GM12878 (cell line): ENCODE measurements around the gene ALDH6A1. TPM values are rescaled to one million over a fixed set of nuclear protein-coding genes. Genes with fewer than 3 reads are reported as not detected.

Source experiments
- ATAC-seq: fragments of 200-7000 bp; cut with Tn5 transposase; 3 replicates; pipeline ENCODE4 v1.9.1; 2020; ENCODE audit warnings: mild to moderate bottlenecking, moderate library complexity
- Bru-seq: library from RNA; stranded (reverse); fragments of 400-500 nt; gene quantifications from one replicate; lab custom pipeline; 2021; lab: Mats Ljungman, UMichigan
- BruChase-seq, 2 experiments: library from RNA; stranded (reverse); fragments of 400-500 nt; gene quantifications; one replicate each; lab custom pipeline; 2021; lab: Mats Ljungman, UMichigan
- BruUV-seq: library from RNA; stranded (reverse); fragments of 400-500 nt; replicated peaks from 2 replicates; lab custom pipeline; 2021; lab: Mats Ljungman, UMichigan
- CTCF ChIA-PET: fragments of 300-600 bp; sonication (Branson Sonifier 250); formaldehyde crosslinking; extraction: SDS; loops from one replicate; lab custom pipeline; 2021; ENCODE audit warnings: inconsistent platforms; lab: Yijun Ruan, JAX
- POLR2A ChIA-PET: fragments of 350-600 bp; formaldehyde crosslinking; extraction: SDS; loops from one replicate; lab custom pipeline; 2021; ENCODE audit warnings: inconsistent platforms; lab: Charles Lee
- RAD21 ChIA-PET: fragments of 300-600 bp; sonication (Branson Sonifier 250); formaldehyde crosslinking; loops from one replicate; lab custom pipeline; 2023; ENCODE audit warnings: antibody characterized with exemption; ENCODE audit not compliant: unreplicated experiment; lab: Charles Lee
- SMC1A ChIA-PET: fragments of 300-600 bp; sonication (Branson Sonifier 250); formaldehyde crosslinking; loops from one replicate; lab custom pipeline; 2023; ENCODE audit not compliant: unreplicated experiment, uncharacterized antibody; lab: Charles Lee
- DNase-seq: peaks from one replicate; pipeline ENCODE4 v3.0.0-alpha.2; 2011; ENCODE audit warnings: low read depth, low spot score
- FAIRE-seq: peaks from 3 replicates; lab custom pipeline; 2011; peaks lifted over from hg19 to GRCh38; lab: Jason Lieb, UNC
- H2AFZ ChIP-seq: 2 replicates; pipeline ENCODE4 v1.6.0; 2011; ENCODE audit warnings: low read depth, low read length, control low read depth; ENCODE audit not compliant: control insufficient read depth
- H3K27ac ChIP-seq: 2 replicates; pipeline ENCODE4 v1.5.1; 2011; ENCODE audit warnings: control low read depth; ENCODE audit not compliant: control insufficient read depth, insufficient read depth
- H3K27me3 ChIP-seq, 2 experiments: replicated peaks in 1 of 2; 2 replicates each; pipeline versions ENCODE4 v1.6.0 to v1.6.1; 2011; ENCODE audit warnings: low read length in 1 of 2; ENCODE audit not compliant: control insufficient read depth in 2 of 2, insufficient read depth in 2 of 2
- H3K36me3 ChIP-seq, 2 experiments: 2 replicates each; pipeline ENCODE4 v1.5.1; 2011; ENCODE audit warnings: low read length in 1 of 2; ENCODE audit not compliant: control insufficient read depth in 2 of 2, insufficient read depth in 2 of 2
- H3K4me1 ChIP-seq: 2 replicates; pipeline ENCODE4 v1.6.1; 2011; ENCODE audit warnings: mild to moderate bottlenecking, low read length, moderate library complexity, mixed read lengths; ENCODE audit not compliant: control insufficient read depth, insufficient read depth
- H3K4me2 ChIP-seq: 2 replicates; pipeline ENCODE4 v1.6.0; 2011; ENCODE audit warnings: control low read depth; ENCODE audit not compliant: control insufficient read depth, insufficient read depth
- H3K4me3 ChIP-seq: fragments of 200-600 bp; sonication (generic); 2 replicates; pipeline ENCODE4 v1.5.1; 2016
- H3K79me2 ChIP-seq: 2 replicates; pipeline ENCODE4 v1.6.0; 2011; ENCODE audit warnings: low read length; ENCODE audit not compliant: control insufficient read depth, insufficient read depth
- H3K9ac ChIP-seq: 2 replicates; pipeline ENCODE4 v1.8.0; 2011; ENCODE audit warnings: low read length, control low read depth, mixed read lengths; ENCODE audit not compliant: control insufficient read depth, insufficient read depth
- H3K9me3 ChIP-seq: replicated peaks from 3 replicates; pipeline ENCODE4 v1.5.1; 2011; ENCODE audit warnings: mild to moderate bottlenecking, low read length; ENCODE audit not compliant: control insufficient read depth, insufficient read depth
- H4K20me1 ChIP-seq: 2 replicates; pipeline ENCODE4 v1.6.0; 2011; ENCODE audit not compliant: control insufficient read depth, insufficient read depth
- BMI1 ChIP-seq: fragments of 450-650 bp; IDR thresholded peaks from 2 replicates; pipeline ENCODE4 v1.6.1; 2016; ENCODE audit warnings: mild to moderate bottlenecking, moderate library complexity, borderline replicate concordance
- IRF3 ChIP-seq: fragments of 450-650 bp; IDR thresholded peaks from 2 replicates; pipeline ENCODE4 v1.6.1; 2014; ENCODE audit warnings: mild to moderate bottlenecking
- IRF4 ChIP-seq: IDR thresholded peaks from 2 replicates; pipeline ENCODE4 v1.6.1; 2011; ENCODE audit warnings: low read depth, low read length
- JUND ChIP-seq: IDR thresholded peaks from 2 replicates; pipeline ENCODE4 v1.6.1; 2012; ENCODE audit warnings: low read depth, mild to moderate bottlenecking, low read length, improper control_type of control experiment, moderate library complexity
- MAX ChIP-seq: IDR thresholded peaks from 2 replicates; pipeline ENCODE4 v1.6.1; 2012; ENCODE audit warnings: low read depth, low read length, improper control_type of control experiment
- POLR2AphosphoS2 ChIP-seq: IDR thresholded peaks from 2 replicates; pipeline ENCODE4 v1.6.1; 2011; ENCODE audit warnings: low read depth, mild to moderate bottlenecking, low read length, improper control_type of control experiment, moderate library complexity
- RAD51 ChIP-seq: fragments of 450-650 bp; IDR thresholded peaks from 2 replicates; pipeline ENCODE4 v1.6.1; 2016; ENCODE audit warnings: moderate library complexity, mild to moderate bottlenecking, inconsistent platforms
- RFX5 ChIP-seq: IDR thresholded peaks from 2 replicates; pipeline ENCODE4 v1.6.1; 2011; ENCODE audit warnings: low read depth, low read length, improper control_type of control experiment
- WGBS: methylation state at CpG from one replicate; pipeline ENCODE4 v1.1.6; 2016; ENCODE audit warnings: low lambda C conversion rate; ENCODE audit not compliant: insufficient replicate concordance, insufficient coverage; ENCODE audit errors: missing lambda C conversion rate; 5-methylcytosine and 5-hydroxymethylcytosine counted together
- in situ Hi-C: fragments of 300-500 bp; cut with MboI; formaldehyde crosslinking; loops from 9 replicates; pipeline ENCODE4 v1.14.3; 2018; ENCODE audit warnings: mixed read lengths
- intact Hi-C: fragments of 100-400 bp; cut with micrococcal nuclease; formaldehyde crosslinking; loops from one replicate; pipeline ENCODE4 v1.14.2; 2022; ENCODE audit not compliant: unreplicated experiment
- long read RNA-seq, 2 experiments: library from polyadenylated mRNA; unstranded; transcript quantifications; one replicate each; pipeline ENCODE4 v2.0.0, GENCODE V29; 2019 to 2020
- polyA minus RNA-seq, 3 experiments: library from RNA; depleted of rRNA, polyadenylated mRNA; stranded (reverse); fragments of >200 nt; gene quantifications; 2 replicates each; pipeline ENCODE4 v1.2.3, GENCODE V29; 2011
- polyA plus RNA-seq, 11 experiments: library from polyadenylated mRNA; depleted of rRNA in 4 of 11; unstranded in 6 of 11; stranded (reverse) in 5 of 11; fragments of >200 nt; fragmentation: Nextera tagmentation in 4 of 11; fragmentation: Illumina TruSeq in 1 of 11; extraction: Ambion mirVana in 4 of 11; extraction: Trizol in 1 of 11; gene quantifications; 1 replicate in 1 of 11; 2 replicates in 10 of 11; pipeline versions ENCODE4 v1.2.1 to v1.2.3, GENCODE V29; 2011 to 2016; ENCODE audit warnings: inconsistent platforms in 2 of 11, missing spikeins in 2 of 11, low read depth in 1 of 11
- total RNA-seq, 4 experiments: library from RNA; depleted of rRNA in 3 of 4; stranded (reverse); fragments of >200 nt in 3 of 4; fragmentation: Illumina TruSeq in 1 of 4; extraction: Trizol in 1 of 4; gene quantifications; 2 replicates each; pipeline versions ENCODE4 v1.2.1 to v1.2.3, GENCODE V29; 2013 to 2021
- TF ChIP-seq, protein P1 (sequence below): fragments of 450-650 bp; IDR thresholded peaks from 2 replicates; pipeline ENCODE4 v1.6.1; 2018; ENCODE audit warnings: borderline replicate concordance, mild to moderate bottlenecking; ENCODE audit not compliant: partially characterized antibody
- TF ChIP-seq, protein P2 (sequence below): fragments of 450-650 bp; formaldehyde crosslinking; IDR thresholded peaks from 2 replicates; pipeline ENCODE4 v1.4.0; 2022; ENCODE audit warnings: mild to moderate bottlenecking, moderate library complexity

ALDH6A1 gene
- total RNA-seq (2013; cell fraction: nucleolus; rRNA removed) = 16.9 and 18.2 TPM in 2 replicates
- 7.9 and 10.2 TPM in 2 replicates for total RNA-seq (2014; rRNA removed)
- 8.6 and 10.0 TPM in 2 replicates for total RNA-seq (2014; rRNA removed; fragmentation: Illumina TruSeq; extraction: Trizol)
- total RNA-seq (2021) = 13.1 and 13.6 TPM in 2 replicates
- polyA plus RNA-seq (2011; ENCODE audit: low read depth) = 6.2 TPM
- 13.8 and 17.5 TPM in 2 replicates for polyA plus RNA-seq (2011; rRNA removed)
- polyA plus RNA-seq (2011; cell fraction: cytosol; rRNA removed) = 6.9 and 9.2 TPM in 2 replicates
- polyA plus RNA-seq (2011; cell fraction: nucleus; rRNA removed) = 5.1 and 5.6 TPM in 2 replicates
- 7.9 and 9.6 TPM in 2 replicates for polyA plus RNA-seq (2012)
- 7.6 and 9.0 TPM in 2 replicates for polyA plus RNA-seq (2014; fragmentation: Illumina TruSeq; extraction: Trizol)
- 1 to 10 TPM; 6.3 to 9.9 TPM for polyA plus RNA-seq (2014; fragmentation: Nextera tagmentation; extraction: Ambion mirVana)
- 9.7 and 10.5 TPM in 2 replicates for polyA plus RNA-seq (2014; rRNA removed)
- polyA plus RNA-seq (2016; fragmentation: Nextera tagmentation; extraction: Ambion mirVana) = 10 to 100 TPM; 22.0 to 23.4 TPM
- 17.8 and 19.0 TPM in 2 replicates for polyA minus RNA-seq (2011; rRNA and poly(A)+ RNA removed)
- polyA minus RNA-seq (2011; cell fraction: cytosol; rRNA and poly(A)+ RNA removed) = 3.5 TPM in 2 replicates
- polyA minus RNA-seq (2011; cell fraction: nucleus; rRNA and poly(A)+ RNA removed) = 3.6 and 4.4 TPM in 2 replicates
- percentile 53 among the genes with signal in this experiment for Bru-seq, nascent RNA
- percentile 60 among the genes with signal in this experiment for BruChase-seq, experiment 1, labeled RNA remaining after a 6-hour chase
- percentile 54 among the genes with signal in this experiment for BruChase-seq, experiment 2, labeled RNA remaining after a 2-hour chase
- long read RNA-seq, experiment 1, full-length matches to known transcripts = 4 of 7 reads
- long read RNA-seq, experiment 1, partial matches to known transcripts = 0 of 7 reads
- long read RNA-seq, experiment 1, other reads (novel, unspliced or antisense) = 3 of 7 reads
- long read RNA-seq, experiment 2, full-length matches to known transcripts = 63 of 70 reads
- long read RNA-seq, experiment 2, partial matches to known transcripts = 1 of 70 reads
- long read RNA-seq, experiment 2, other reads (novel, unspliced or antisense) = 6 of 70 reads

DNA sequence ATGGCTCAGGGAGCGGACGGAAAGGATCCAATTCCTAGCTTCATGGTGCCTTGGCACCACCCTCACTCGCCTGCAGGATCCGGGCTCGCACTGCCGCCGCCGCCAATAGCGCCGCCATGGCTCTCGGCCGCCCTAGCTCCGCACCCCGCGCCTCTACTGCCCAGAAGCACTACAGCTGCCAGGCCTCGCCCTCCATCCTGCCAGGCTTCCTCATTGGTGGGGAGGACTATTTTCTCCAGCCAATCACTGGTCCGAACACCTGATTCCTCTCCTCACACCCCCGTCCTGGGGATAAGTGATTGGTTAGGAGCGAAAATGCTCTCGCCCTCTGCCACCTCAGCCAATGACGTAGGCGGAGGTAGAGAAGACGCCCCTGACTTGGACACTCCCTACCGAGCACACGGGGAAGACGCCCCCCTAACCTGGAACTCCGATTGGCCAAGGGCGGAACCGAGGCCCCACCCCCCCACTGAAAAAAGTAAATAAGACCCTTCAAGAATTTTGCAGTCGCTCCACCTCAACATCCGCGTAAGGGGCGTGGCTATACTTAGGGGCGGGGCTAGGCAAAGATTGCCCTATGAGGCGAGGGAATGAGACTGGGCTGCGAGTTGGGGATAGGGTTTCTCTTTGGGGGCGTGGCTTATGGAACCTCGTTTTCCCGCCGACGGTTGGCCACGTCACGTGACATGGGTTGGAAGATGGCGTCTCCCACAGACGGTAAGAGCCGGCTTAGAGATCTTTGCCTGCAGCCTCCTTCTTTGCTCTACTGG, at the start of gene ALDH6A1, which contains the start of gene LIN52:
ALDH6A1 (minus strand) TSS at position 177 of the 770 bp plus-strand sequence; CDS start at position 118, 59 bp downstream.
LIN52 (plus strand) TSS at position 680 of the 770 bp plus-strand sequence; CDS start at position 699, 19 bp downstream.
- Histone ChIP-seq H3K36me3 (no peaks in the 10 kb centered on the region; a peak in 1 of 4 replicates), H3K4me1 (peaks cover 9% of the 10 kb centered on the region), H3K9ac (peak within 1 kb of the TSS; percentile 91), H3K27me3 (no peaks in the 10 kb centered on the region), H3K79me2 (peaks cover 37% of the 10 kb centered on the region), H2AFZ (peak within 1 kb of the TSS; percentile 93), H4K20me1 (no peaks in the 10 kb centered on the region; the same call in 1 of the 2 replicates), H3K4me2 (peak within 1 kb of the TSS; percentile 97), H3K9me3 (no peaks in the 10 kb centered on the region; the same call in 2 of the 3 replicates), H3K4me3 (peak within 1 kb of the TSS; percentile 96), H3K27ac (peak within 1 kb of the TSS; percentile 88)
- BruUV-seq = no TSS peak
- DNase-seq = peak; percentile 99
- 2% methylated on average over 46 of the region's 46 CpGs for WGBS
- RAD21 ChIA-PET = interaction anchor here (0.7 kb wide), 1 partner anchor 329 kb away, joined by 3 read pairs; no protein-coding TSS in a partner anchor
- in situ Hi-C loops = no loop called here
- POLR2A ChIA-PET = interaction anchor here (1.0 to 1.3 kb wide), 2 partner anchors 17 to 23 kb away, joined by 3 to 4 read pairs; no protein-coding TSS in a partner anchor
- intact Hi-C loops = no loop called here
- peak; percentile 93 for ATAC-seq
- FAIRE-seq = peak; percentile 99
- CTCF ChIA-PET = no interaction called here
- SMC1A ChIA-PET = interaction anchor here (0.9 to 1.6 kb wide), 3 partner anchors 11 to 16 kb away, joined by 3 to 4 read pairs (median 3); no protein-coding TSS in a partner anchor
- TF ChIP-seq MAX = no peak; the same call in 1 of the 2 replicates
- no peak for TF ChIP-seq JUND
- peak; percentile 94 for TF ChIP-seq RFX5
- TF ChIP-seq IRF3 = peak; percentile 80; the same call in 1 of the 2 replicates
- TF ChIP-seq IRF4 = no peak
- TF ChIP-seq RAD51 = peak; percentile 100
- TF ChIP-seq, protein P1, sequence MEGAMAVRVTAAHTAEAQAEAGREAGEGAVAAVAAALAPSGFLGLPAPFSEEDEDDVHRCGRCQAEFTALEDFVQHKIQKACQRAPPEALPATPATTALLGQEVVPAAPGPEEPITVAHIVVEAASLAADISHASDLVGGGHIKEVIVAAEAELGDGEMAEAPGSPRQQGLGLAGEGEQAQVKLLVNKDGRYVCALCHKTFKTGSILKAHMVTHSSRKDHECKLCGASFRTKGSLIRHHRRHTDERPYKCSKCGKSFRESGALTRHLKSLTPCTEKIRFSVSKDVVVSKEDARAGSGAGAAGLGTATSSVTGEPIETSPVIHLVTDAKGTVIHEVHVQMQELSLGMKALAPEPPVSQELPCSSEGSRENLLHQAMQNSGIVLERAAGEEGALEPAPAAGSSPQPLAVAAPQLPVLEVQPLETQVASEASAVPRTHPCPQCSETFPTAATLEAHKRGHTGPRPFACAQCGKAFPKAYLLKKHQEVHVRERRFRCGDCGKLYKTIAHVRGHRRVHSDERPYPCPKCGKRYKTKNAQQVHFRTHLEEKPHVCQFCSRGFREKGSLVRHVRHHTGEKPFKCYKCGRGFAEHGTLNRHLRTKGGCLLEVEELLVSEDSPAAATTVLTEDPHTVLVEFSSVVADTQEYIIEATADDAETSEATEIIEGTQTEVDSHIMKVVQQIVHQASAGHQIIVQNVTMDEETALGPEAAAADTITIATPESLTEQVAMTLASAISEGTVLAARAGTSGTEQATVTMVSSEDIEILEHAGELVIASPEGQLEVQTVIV = peak; percentile 20
- TF ChIP-seq BMI1 = no peak
- TF ChIP-seq, protein P2, sequence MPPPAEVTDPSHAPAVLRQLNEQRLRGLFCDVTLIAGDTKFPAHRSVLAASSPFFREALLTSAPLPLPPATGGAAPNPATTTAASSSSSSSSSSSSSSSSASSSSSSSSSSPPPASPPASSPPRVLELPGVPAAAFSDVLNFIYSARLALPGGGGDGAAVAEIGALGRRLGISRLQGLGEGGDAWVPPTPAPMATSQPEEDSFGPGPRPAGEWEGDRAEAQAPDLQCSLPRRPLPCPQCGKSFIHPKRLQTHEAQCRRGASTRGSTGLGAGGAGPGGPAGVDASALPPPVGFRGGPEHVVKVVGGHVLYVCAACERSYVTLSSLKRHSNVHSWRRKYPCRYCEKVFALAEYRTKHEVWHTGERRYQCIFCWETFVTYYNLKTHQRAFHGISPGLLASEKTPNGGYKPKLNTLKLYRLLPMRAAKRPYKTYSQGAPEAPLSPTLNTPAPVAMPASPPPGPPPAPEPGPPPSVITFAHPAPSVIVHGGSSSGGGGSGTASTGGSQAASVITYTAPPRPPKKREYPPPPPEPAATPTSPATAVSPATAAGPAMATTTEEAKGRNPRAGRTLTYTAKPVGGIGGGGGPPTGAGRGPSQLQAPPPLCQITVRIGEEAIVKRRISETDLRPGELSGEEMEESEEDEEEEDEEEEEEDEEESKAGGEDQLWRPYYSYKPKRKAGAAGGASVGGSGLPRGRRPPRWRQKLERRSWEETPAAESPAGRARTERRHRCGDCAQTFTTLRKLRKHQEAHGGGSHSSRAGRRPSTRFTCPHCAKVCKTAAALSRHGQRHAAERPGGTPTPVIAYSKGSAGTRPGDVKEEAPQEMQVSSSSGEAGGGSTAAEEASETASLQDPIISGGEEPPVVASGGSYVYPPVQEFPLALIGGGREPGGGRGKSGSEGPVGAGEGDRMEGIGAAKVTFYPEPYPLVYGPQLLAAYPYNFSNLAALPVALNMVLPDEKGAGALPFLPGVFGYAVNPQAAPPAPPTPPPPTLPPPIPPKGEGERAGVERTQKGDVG (CRISPR knock-in tag) = peak; percentile 88
- TF ChIP-seq POLR2AphosphoS2 = no peak
